HL-60 (cell line): ENCODE measurements around the gene GTF2IRD2.
"Not testable (repeated sequence)": the region's sequence is repeated elsewhere in the genome, so short reads cannot be mapped to it uniquely, and the experiment has no call there.

Experiments
- CTCF ChIP-seq: IDR thresholded peaks from one replicate; pipeline ENCODE4 v1.5.1; 2011; ENCODE audit warnings: low read length, control low read depth, inconsistent platforms; ENCODE audit not compliant: insufficient read depth
- POLR2AphosphoS5 ChIP-seq: IDR thresholded peaks from 2 replicates; pipeline ENCODE4 v1.6.1; 2012; ENCODE audit warnings: low read depth
- REST ChIP-seq: IDR thresholded peaks from 2 replicates; pipeline ENCODE4 v1.6.1; 2012; ENCODE audit warnings: low read depth; ENCODE audit not compliant: insufficient replicate concordance
- SPI1 ChIP-seq: IDR thresholded peaks from 2 replicates; pipeline ENCODE4 v1.6.1; 2012; ENCODE audit warnings: low read depth, mild to moderate bottlenecking, borderline replicate concordance

- not testable (repeated sequence) for TF ChIP-seq CTCF, REST, POLR2AphosphoS5, SPI1
These were observed 62.8 kb downstream of the GTF2IRD2 start for GRCh38 chr7:74788369-74789150.
